Activated CD4-positive, alpha-beta T cell treated with anti-CD3 and anti-CD28 coated beads, Interleukin-2, amount 10 ng/mL, durations not matched to agents 24 days and 14 days (primary cell): ENCODE results near the gene CWC25. TPM values are rescaled to one million over a fixed set of nuclear protein-coding genes. Genes with fewer than 3 reads are reported as not detected.

Source experiments
- DNase-seq: peaks from one replicate; pipeline ENCODE4 v3.0.0; 2022
- H3K27ac Mint-ChIP-seq: one replicate; pipeline ENCODE4 v1.8.0; 2022; ENCODE audit warnings: mild to moderate bottlenecking, mixed read lengths
- H3K27me3 Mint-ChIP-seq: one replicate; pipeline ENCODE4 v1.8.0; 2022; ENCODE audit warnings: mixed read lengths
- H3K36me3 Mint-ChIP-seq: one replicate; pipeline ENCODE4 v1.8.0; 2022; ENCODE audit warnings: low read depth, mild to moderate bottlenecking, mixed read lengths
- H3K4me1 Mint-ChIP-seq: one replicate; pipeline ENCODE4 v1.8.0; 2021; ENCODE audit warnings: mixed read lengths
- H3K4me3 Mint-ChIP-seq: one replicate; pipeline ENCODE4 v1.8.0; 2022; ENCODE audit warnings: mild to moderate bottlenecking, moderate library complexity, mixed read lengths
- H3K9me3 Mint-ChIP-seq: one replicate; pipeline ENCODE4 v1.8.0; 2021; ENCODE audit warnings: mixed read lengths
- intact Hi-C: fragments of 100-400 bp; cut with micrococcal nuclease; formaldehyde crosslinking; loops from one replicate; pipeline ENCODE4 v1.15.1; 2023
- total RNA-seq: library from RNA; stranded (reverse); gene quantifications from 2 replicates; pipeline ENCODE4 v1.2.3, GENCODE V29; 2022

Gene CWC25
- total RNA-seq, 1 donor from 2014 or later: 32.1 TPM

- Mint-ChIP-seq H3K27ac (peak overlapping the region; percentile 98), H3K27me3 (peaks cover 28% of the 10 kb centered on the region), H3K4me3 (peak overlapping the region; percentile 99), H3K9me3 (no peaks in the 10 kb centered on the region), H3K36me3 (peaks cover 31% of the 10 kb centered on the region), H3K4me1 (peaks cover 39% of the 10 kb centered on the region)
- intact Hi-C loops: loop anchor here (1.0 to 5.0 kb wide), 8 partner anchors 22 to 402 kb away; partner anchors contain the start of genes CISD3, CWC25, PIP4K2B and RPL23
- peak; percentile 97 for DNase-seq
Observed at GRCh38 chr17:38751808-38752307, 73.3 kb downstream of the CWC25 start.

- intact Hi-C loops: loop anchor here (1.0 to 5.0 kb wide), 2 partner anchors 21 to 101 kb away; partner anchors contain the start of genes CISD3 and RPL23
- no peak for DNase-seq
- peaks cover 28% of the 10 kb centered on the region for H3K36me3 Mint-ChIP-seq
- H3K4me3 Mint-ChIP-seq: peak overlapping the region; percentile 99
- no peaks in the 10 kb centered on the region for H3K9me3 Mint-ChIP-seq
- peaks cover 45% of the 10 kb centered on the region for H3K4me1 Mint-ChIP-seq
- H3K27ac Mint-ChIP-seq: peak overlapping the region; percentile 98
- H3K27me3 Mint-ChIP-seq: peaks cover 34% of the 10 kb centered on the region
Observed at GRCh38 chr17:38751144-38751807, 73.8 kb downstream of the CWC25 start.

Other genes starting within 250 kb of the CWC25 start
- gene SRCIN1, start 219.4 kb downstream of the CWC25 start, total RNA-seq: 0.21 and 0.26 TPM in 2 replicates
- 52.1 and 54.9 TPM in 2 replicates for gene EPOP, start 150.4 kb downstream of the CWC25 start, total RNA-seq
- gene MLLT6, start 120.0 kb downstream of the CWC25 start, total RNA-seq: 243 and 248 TPM in 2 replicates
- 44.0 and 46.7 TPM in 2 replicates for gene CISD3, start 95.0 kb downstream of the CWC25 start, total RNA-seq
- 4.7 and 5.5 TPM in 2 replicates for gene PCGF2, start 77.0 kb downstream of the CWC25 start, total RNA-seq
- gene PSMB3, start 72.6 kb downstream of the CWC25 start, total RNA-seq: 356 and 358 TPM in 2 replicates
- gene PIP4K2B, start 25.8 kb downstream of the CWC25 start, total RNA-seq: 42.8 and 44.3 TPM in 2 replicates
- 1,994 and 2,005 TPM in 2 replicates for gene RPL23, start 28.4 kb upstream of the CWC25 start, total RNA-seq
- 130 and 131 TPM in 2 replicates for gene LASP1, start 44.7 kb upstream of the CWC25 start, total RNA-seq
- gene FBXO47, start 142.1 kb upstream of the CWC25 start, total RNA-seq: 0.09 TPM in 1 of 2 replicates, not detected in the other